ENCODE data around the gene CHCHD4.
"Not testable (repeated sequence)": the region's sequence is repeated elsewhere in the genome, so short reads cannot be mapped to it uniquely, and the experiment has no call there.

The CHCHD4 gene

GRCh38 chr3:14118400-14119381 is 6.0 kb downstream of the CHCHD4 start:
- DNase-seq, result peak; percentile 15

DNA sequence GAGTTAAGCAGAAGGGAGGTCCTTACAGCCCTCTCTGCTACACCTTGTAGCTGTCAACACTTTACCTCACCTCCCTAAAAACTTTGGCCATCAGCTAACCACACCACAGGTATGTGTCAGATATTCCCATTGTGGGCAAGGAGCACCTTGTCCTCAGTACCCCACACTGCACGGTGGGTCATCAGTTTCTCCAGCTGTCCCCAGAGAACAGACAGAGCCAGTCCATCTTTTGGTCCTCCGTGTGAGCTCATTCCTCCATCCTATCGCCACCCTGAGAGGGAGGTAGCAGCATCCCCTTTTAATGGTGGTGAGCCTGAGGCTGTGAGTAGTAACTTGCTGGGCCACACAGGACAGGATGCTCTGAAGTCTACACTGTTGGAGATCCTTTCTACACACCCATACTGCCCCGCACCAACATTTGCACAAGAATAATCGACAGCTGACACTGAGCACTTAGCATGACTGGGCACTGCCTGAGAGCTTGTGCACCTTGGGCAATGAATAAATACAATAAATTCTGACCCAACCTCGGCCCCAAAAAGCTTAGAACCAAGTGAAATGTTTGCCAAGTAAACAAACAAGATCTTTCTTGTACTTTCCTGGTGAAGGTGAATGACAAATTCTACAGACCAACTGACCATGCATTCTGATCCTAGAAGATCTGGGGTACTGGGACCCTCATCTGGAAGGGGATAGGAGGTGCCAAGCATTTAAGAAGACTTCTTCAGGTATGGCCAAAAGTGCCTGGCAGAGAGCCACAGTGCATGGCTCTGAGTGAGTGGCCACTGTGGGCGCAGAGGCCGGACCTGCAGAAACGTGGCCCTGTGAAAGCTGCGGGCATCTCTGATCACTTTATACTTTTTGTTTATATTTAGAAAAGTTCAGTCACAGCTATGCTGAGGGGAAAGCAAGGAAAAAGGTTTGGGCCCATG is 6.9 kb downstream of the CHCHD4 start:
- no peak for DNase-seq

DNA sequence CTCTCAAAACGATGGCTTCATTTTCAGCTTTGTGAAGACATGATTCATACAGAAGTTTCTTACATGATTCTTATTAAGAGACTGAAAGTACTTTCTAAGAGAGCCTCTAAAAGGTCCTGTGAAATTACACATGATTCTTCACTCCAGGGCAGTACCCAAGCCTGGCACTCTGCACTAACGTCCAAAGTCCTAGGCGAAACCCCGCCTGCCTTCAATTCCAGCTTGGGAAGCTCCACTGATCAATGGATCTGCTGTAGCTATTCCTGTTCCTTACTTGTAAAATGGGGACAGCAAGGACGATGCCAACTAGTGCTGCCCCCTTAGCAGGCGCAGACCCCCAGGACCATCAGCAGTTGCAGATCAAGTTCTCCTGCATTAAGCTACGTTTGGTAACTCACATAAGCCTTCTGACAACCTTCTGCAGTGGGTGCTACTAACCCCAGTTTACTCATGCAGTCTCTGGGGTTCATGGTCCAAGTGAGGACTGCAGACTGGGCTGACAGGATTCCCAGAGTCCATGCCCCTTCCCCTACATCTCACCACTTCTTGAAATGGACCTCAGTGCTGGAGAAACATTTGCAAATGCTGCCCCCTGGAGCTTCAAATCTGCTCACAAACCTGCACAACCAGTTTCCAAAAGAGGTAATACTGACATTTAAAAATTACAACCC is 10.6 kb downstream of the CHCHD4 start:
- no peak for DNase-seq

- no peak for DNase-seq
Observed at GRCh38 chr3:14110699-14111098, 14.0 kb downstream of the CHCHD4 start.

DNA sequence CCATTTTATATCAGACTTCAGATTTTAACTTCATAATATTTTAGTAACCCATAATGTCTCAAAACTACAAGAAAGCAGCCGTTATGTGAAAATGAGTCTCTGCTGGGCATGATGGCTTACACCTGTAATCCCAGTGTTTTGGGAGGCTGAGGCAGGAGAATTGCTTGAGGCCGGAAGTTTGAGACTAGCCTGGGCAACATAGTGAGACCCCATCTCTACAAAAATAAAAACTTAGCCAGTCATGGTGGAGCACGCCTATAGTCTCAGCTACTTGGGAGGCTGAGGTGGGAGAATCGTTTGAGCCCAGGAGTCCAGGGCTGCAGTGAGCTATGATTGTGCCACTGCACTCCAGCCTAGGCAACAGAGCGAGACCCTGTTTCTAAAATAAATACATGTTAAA is 14.8 kb downstream of the CHCHD4 start:
- not testable (repeated sequence) for DNase-seq

GRCh38 chr3:14097616-14098391 is 26.9 kb downstream of the CHCHD4 start:
- no peak for DNase-seq

- no peak for DNase-seq
Observed at GRCh38 chr3:14096742-14097141, 27.9 kb downstream of the CHCHD4 start.

DNA sequence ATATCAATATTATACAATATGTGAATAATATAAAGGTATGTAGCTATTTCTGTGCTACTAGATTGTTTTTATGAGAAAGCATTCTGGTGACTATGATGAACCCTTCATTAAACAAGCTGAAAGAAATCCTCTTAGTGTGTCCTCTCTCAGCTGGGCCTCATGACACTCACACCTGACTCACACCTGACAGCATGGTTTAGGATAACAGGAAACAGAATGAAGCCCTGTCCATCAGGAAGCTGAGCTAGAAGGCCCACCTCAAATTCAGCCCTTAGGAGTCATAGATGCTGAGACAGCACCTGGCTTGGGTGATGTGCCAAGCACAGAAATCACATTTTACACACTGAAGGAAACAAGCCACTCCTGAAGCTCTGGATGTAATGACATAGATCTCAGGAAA is 30.8 kb downstream of the CHCHD4 start:
- peak; percentile 15 for DNase-seq

DNA sequence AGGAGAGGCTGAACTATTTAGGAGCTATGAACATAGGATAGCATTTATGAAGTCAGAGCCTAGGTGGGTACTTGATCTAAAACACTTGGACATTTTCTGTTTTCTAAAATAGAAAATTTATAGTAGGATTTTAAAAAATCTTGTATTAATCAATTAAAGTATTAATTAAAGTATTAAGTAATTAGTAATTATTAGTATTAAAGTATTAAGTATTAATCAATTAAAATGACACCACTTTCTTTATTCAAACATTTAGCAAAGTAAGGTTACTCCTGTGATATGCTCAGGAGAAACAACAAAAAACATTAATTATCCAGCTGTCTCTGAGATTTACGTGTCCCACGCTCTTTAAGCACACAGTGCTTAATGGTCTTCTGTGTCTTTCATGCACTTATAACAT is 32.2 kb downstream of the CHCHD4 start:
- no peak for DNase-seq

DNA sequence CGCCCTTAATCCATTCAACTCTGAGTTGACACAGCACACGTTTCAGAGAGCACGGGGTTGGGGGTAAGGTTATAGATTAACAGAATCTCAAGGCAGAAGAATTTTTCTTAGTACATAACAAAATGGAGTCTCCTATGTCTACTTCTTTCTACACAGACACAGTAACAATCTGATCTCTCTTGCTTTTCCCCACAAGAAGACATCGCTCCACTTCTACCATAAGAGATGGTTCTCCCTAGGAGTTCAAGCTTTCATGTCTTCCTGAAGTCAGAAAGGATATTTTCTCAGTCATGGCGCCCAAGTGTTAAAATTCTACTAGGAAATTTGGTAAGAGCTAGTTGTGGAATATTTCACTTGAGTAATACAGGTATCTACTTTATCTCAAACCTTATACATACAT is 32.7 kb downstream of the CHCHD4 start:
- not testable (repeated sequence) for DNase-seq

- DNase-seq, result not testable (repeated sequence)
Observed at GRCh38 chr3:14087461-14087860, 37.2 kb downstream of the CHCHD4 start.

DNA sequence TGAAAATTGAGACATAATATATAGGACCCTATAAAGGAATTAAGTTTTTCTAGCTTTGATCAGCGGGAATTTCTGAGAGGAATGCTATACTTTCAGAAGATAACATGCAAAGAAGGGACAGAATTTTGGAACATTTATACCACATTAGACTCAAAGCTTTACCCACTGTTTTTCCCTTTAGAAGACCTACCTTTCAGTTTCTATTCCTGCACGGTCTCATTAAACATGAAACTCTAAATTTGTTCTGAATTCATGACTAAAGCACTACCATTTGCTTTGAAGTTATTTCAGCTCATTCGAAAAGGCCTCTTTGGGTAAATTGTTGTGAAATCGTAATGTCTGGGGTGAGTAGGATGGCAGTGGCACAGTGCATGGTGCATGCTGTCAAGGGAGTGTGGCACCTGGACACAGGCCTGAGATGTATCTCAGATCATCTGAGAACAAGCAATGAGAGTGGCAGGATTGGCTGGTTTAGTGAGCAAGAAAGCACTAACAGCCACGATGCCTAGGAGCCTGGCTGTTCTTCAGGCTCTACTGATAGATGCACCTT is 42.5 kb downstream of the CHCHD4 start:
- no peak for DNase-seq

DNA sequence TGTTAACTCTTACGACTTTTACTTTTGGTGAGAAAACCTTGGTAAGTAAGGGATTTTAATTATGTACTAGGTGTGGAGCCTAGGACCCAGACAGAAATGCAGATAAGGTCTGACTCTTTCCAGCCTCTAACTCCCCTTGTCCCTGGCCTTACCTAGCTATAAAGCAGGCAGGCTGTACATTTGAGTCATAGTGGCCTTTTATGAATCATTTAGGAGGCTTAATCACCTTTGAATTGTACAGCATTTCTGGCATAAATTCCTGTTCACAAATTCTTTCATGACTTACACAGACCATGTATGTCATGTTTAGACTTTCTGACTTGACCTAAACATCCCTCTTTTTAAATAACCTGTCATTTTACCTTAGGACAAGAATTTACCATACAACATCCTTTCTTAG is 47.4 kb downstream of the CHCHD4 start:
- DNase-seq, result no peak

DNA sequence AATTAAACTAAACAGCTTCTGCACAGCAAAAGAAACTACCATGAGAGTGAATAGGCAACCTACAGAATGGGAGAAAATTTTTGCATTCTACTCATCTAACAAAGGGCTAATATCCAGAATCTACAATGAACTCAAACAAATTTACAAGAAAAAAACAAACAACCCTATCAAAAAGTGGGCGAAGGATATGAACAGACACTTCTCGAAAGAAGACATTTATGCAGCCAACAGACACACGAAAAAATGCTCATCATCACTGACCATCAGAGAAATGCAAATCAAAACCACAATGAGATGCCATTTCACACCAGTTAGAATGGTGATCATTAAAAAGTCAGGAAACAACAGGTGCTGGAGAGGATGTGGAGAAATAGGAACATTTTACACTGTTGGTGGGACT is 49.4 kb downstream of the CHCHD4 start:
- not testable (repeated sequence) for DNase-seq

GRCh38 chr3:14064910-14065309 is 59.8 kb downstream of the CHCHD4 start:
- DNase-seq, result no peak

DNA sequence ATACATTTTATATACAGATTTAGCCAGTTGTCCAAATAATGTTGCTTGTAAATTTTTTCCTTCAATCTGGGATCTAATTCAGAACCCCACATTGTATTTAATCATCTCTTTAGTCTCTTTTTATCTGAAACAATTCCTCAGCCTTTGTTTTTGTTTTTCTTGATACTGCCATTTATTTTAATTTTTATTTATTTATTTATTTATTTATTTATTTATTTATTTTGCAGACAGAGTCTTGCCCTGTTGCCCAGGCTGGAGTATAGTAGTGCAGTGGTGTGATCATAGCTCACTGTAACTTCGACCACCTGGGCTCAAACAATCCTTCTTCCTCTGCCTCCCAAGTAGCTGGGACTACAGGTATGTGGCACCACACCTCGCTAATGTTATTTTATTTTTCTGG is 61.5 kb downstream of the CHCHD4 start:
- DNase-seq, result no peak
